GM12801 (cell line): ENCODE measurements around the gene WBP2NL.

Experiments used
- CTCF ChIP-seq: IDR thresholded peaks from one replicate; pipeline ENCODE4 v1.5.1; 2011; ENCODE audit warnings: control low read depth; ENCODE audit not compliant: insufficient read length; ENCODE audit errors: extremely low read depth

Gene WBP2NL

GRCh38 chr22:42077486-42078125 lies 79.0 kb downstream of the WBP2NL start:
- TF ChIP-seq CTCF, result no peak
